HG02852 (cell line): ENCODE results near the gene MCEE.
A peak's percentile ranks its signal among the peaks of the same experiment; 100 is the strongest.
"Not testable (repeated sequence)": the region's sequence is repeated elsewhere in the genome, so short reads cannot be mapped to it uniquely, and the experiment has no call there.

Source experiments
- ATAC-seq: cut with Tn5 transposase; IDR thresholded peaks from one replicate; pipeline ENCODE4 v1.9.1; 2021; ENCODE audit warnings: mild to moderate bottlenecking, moderate library complexity; ENCODE audit not compliant: unreplicated experiment

The MCEE gene

GRCh38 chr2:71130152-71130904 lies at the start of gene MCEE, which contains the start of gene MPHOSPH10:
MCEE (minus strand) TSS chr2:71130229; CDS start chr2:71130219, 10 bp downstream.
MPHOSPH10 (plus strand) TSS chr2:71130634; CDS start chr2:71130666, 32 bp downstream.
- ATAC-seq, result peak; percentile 94

DNA sequence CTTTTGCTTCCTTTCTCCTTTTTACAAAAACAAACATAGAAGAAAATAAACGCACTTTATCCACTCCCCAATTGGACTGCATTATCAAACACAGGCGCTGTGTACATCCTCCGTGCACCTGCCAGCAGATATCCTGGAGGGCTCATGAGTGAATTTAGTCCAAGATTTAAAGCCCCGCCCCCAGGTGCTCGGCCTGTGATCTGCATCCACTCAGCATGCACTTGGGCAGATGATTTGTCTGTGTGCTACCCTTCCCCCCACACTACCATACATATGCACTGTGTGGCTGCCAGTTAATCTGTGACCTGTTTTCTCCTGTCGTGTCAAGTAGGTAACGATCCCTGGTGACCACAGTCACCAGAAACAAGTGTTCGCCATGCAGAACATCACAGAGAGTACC lies 48.8 kb upstream of the MCEE start:
- not testable (repeated sequence) for ATAC-seq

- ATAC-seq, result no peak
Observed at GRCh38 chr2:71174207-71174606, 44.2 kb upstream of the MCEE start.

DNA sequence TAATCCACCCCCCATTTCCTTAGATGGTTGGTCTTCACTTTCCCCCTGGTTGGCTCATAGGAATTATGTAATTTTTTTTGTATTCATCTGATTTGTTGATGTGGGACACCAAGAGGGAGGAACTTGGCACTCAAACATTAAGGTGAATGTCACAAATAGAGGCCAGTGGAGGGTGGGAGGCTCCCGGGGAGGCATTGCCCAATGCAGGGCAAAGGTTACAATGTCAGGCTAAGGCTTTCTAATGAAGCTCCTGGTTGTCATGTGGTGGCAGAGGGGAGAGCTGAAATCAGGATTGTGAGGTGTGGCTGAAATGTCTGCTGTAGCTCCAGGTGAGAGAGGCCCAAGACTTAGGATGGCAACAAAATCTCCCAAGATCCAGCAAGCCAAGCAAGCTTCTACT lies 43.1 kb upstream of the MCEE start:
- ATAC-seq, result no peak

GRCh38 chr2:71166812-71167211 lies 36.8 kb upstream of the MCEE start:
- ATAC-seq, result no peak

- no peak for ATAC-seq
Observed at GRCh38 chr2:71157124-71157793, 27.2 kb upstream of the MCEE start.

DNA sequence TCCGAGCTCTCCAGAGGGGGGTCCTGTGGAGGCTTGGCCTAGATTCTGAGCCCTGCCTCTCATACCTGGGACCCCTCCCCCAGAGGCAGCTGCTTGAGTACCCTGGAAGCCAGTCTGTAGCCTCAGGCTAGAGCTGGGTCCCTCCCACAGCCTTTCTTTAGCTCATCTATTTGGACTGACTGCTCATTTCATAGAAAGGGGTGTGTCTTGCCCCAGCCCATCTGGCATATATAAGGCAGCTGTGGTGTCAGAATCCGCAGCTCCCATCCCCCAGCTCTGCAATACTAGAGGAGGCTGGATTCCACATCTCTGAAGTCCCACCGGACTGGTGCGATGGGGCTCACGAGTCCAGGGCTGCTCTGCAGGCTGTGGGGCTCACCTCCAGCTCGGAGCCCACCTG lies 26.5 kb upstream of the MCEE start:
- ATAC-seq, result no peak

DNA sequence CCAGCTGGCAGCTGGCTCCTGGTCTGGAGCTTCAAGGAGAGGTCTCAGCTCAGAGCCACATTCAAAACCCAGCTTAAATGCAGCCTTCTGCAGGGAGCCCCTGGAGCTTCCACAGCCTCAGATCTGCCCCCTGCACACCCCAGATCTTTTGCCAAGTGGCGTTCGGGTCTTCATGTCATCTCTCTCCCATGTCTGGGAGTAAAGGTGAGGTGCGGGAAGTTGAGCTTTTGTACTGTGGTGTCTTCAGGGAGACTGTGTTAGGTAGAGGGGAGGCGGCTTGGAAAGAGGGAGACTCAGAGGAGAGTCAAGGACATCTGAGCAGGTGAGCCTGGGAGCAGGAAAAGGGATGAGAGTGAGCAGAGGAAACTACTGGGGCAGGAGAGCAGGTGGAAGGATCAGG lies 25.8 kb upstream of the MCEE start:
- no peak for ATAC-seq

DNA sequence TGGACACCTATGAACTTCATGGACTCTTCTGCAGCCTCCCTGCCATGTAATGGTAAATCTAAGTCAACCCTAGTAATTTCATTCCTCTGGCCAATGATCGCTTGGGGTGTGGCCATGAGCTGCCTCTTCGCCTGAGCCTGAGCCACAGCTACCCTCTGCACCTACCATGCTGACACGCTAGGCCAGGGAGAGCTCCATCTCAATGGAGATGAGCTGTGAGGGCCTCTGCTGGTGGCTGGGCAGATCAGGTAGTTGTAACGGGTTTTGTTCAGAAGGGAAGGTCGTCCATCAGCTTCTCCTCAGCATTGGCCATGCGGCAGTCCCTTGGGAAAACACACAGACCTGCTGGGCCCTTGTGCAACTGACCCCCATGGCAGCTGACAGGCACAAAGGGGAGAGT lies 24.8 kb upstream of the MCEE start:
- no peak for ATAC-seq

DNA sequence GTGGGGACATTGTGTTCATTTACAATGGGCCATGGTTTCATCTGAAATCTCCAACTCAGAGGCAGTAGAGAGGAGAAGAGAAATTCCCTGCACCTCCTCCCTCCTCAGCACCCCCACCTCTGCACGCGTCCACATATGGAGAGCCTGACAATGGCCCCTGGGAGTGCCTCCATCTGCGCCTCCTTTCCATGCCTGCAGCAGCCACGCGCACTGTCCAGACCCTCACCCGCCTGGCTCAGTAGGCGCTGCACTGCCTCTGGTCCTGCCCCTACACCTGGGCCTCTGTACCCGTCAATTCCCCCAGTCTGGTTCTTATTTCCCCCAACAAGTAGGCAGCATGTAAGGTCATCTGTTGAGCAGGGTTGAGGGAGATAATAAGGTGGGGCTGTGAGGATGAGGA lies 24.2 kb upstream of the MCEE start:
- ATAC-seq, result no peak

GRCh38 chr2:71153585-71154224 lies 23.7 kb upstream of the MCEE start:
- ATAC-seq, result no peak

DNA sequence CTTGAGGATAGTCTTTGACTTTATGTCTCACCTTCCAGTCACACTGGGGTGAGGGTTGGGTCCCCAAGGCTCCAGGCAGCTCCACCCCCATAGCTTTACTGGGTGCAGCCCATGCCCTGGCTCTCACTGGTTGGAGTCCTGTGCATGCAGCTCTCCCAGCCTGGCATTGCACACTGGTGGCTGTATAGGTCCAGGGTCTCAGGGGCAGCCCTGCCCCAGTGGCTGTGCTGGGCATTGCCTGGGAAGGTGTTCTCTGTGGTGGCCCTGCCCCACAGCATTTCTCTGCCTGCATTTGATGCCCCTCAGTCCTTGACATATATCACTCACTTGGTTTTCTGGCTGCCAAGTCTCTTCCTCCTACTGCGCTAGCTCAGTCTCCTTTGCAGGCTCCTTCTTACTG lies 21.6 kb upstream of the MCEE start:
- no peak for ATAC-seq

- no peak for ATAC-seq
Observed at GRCh38 chr2:71150082-71150816, 20.2 kb upstream of the MCEE start.

- no peak for ATAC-seq
Observed at GRCh38 chr2:71148506-71149063, 18.6 kb upstream of the MCEE start.

DNA sequence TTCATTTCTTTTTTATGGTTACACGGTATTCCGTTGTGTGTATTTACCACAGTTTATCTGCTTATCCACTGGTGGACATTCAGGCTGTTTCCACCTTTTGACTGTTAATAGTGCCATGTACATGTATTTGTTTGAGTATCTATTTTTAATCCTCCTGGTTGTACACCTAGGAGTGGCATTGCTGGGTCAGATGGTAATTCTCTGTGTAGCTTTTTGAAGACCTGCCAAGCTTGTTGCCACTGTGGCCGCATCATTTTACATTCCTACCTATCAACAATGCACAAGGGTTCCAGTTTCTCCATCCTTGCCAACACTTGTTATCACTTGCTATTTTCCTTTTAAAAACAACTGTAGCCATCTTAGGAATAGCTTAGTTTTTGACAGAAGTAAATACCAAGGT lies 13.8 kb upstream of the MCEE start:
- no peak for ATAC-seq

DNA sequence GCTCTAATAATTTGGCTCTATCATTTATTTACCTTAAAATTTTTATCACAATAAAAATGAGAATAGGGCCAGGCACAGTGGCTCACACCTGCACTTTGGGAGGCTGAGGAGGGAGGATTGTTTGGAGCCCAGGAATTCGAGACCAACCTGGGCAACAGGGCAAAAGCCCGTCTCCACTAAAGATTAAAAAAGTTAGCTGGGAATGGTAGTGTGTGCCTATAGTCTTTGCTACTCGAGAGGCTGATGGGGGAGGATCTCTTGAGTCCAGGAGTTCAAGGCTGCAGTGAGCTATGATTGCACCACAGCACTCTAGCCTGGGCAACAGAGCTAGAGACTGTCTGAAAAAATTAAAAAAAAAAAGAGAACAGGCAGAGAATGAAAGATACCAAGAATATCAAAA lies 6.1 kb upstream of the MCEE start:
- no peak for ATAC-seq

DNA sequence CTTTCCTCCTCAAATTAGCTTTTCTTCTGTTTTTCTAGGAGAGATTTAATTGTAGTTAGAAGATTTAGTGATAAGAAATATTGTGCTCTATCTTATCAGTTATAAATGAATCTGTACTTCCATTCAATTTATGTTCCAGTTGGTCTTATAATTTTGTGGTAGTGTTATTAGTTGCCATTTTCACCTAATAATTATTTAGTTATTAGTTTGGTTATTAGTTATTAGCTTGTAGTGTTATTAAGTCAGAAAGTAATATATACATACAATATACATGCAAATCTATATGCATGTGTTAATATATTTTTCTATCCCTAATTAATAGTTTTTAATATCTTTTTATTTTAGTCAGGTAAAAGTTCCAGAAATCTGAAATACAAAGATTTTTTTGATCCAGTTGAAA lies 3.6 kb upstream of the MCEE start:
- no peak for ATAC-seq

- not testable (repeated sequence) for ATAC-seq
Observed at GRCh38 chr2:71131387-71132166, 1.5 kb upstream of the MCEE start.

DNA sequence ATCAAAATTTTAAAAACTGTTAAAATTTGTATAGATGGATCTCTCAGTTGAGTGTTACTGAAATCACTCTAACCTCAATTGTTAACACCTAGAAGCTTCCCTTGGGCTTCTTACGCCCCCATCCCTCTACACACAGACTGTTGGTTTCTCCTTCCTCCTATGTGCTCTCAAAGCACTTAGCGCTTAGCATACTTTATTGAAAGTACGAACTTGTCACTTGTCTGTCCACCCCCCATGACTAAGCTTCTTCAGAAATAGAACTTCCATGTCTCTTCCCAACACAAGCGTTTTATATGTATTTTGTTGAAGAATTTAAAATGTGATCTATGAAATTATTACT lies 846 bp upstream of the MCEE start:
- ATAC-seq, result peak; percentile 13

GRCh38 chr2:71129902-71130151 lies 202 bp downstream of the MCEE start:
- ATAC-seq, result peak; percentile 43
